HL-60/S4 treated with phorbol 12-myristate 13-acetate at 8.2 ng/mL for 4 days and 3 days (cell line): ENCODE results near the gene LANCL2.

Experiments
- in situ Hi-C: fragments of 300-500 bp; cut with MboI; formaldehyde crosslinking; loops from 2 replicates; pipeline ENCODE4 v1.15.0; 2022; ENCODE audit warnings: low sequenced_read_pairs

LANCL2 gene

GRCh38 chr7:55360486-55360885 is 4.7 kb upstream of the LANCL2 start:
- in situ Hi-C loops = no loop called here

- in situ Hi-C loops = no loop called here
Measured at GRCh38 chr7:55361560-55361959, 3.6 kb upstream of the LANCL2 start.

- in situ Hi-C loops = no loop called here
Measured at GRCh38 chr7:55362927-55363326, 2.2 kb upstream of the LANCL2 start.

- in situ Hi-C loops = no loop called here
Measured at GRCh38 chr7:55363386-55364170, 1.6 kb upstream of the LANCL2 start.

GRCh38 chr7:55365675-55366460 is 731 bp downstream of the LANCL2 start:
- in situ Hi-C loops = no loop called here

- in situ Hi-C loops = no loop called here
Measured at GRCh38 chr7:55366461-55367070, 1.4 kb downstream of the LANCL2 start.

GRCh38 chr7:55367283-55367840 is 2.2 kb downstream of the LANCL2 start:
- in situ Hi-C loops = no loop called here

GRCh38 chr7:55369427-55370400 is 4.6 kb downstream of the LANCL2 start:
- in situ Hi-C loops = no loop called here

GRCh38 chr7:55374213-55374612 is 9.1 kb downstream of the LANCL2 start:
- in situ Hi-C loops = no loop called here

- in situ Hi-C loops = no loop called here
Measured at GRCh38 chr7:55375237-55375636, 10.1 kb downstream of the LANCL2 start.

GRCh38 chr7:55377162-55377817 is 12.2 kb downstream of the LANCL2 start:
- in situ Hi-C loops = no loop called here

- in situ Hi-C loops = no loop called here
Measured at GRCh38 chr7:55379285-55379684, 14.1 kb downstream of the LANCL2 start.

GRCh38 chr7:55381189-55381588 is 16.1 kb downstream of the LANCL2 start:
- in situ Hi-C loops = no loop called here

- in situ Hi-C loops = no loop called here
Measured at GRCh38 chr7:55381696-55382095, 16.6 kb downstream of the LANCL2 start.

GRCh38 chr7:55382251-55382650 is 17.1 kb downstream of the LANCL2 start:
- in situ Hi-C loops = no loop called here

- in situ Hi-C loops = no loop called here
Measured at GRCh38 chr7:55386541-55386940, 21.4 kb downstream of the LANCL2 start.

GRCh38 chr7:55387062-55387965 is 22.2 kb downstream of the LANCL2 start:
- in situ Hi-C loops = no loop called here

GRCh38 chr7:55396233-55396785 is 31.2 kb downstream of the LANCL2 start:
- in situ Hi-C loops = no loop called here
